GM12872 (cell line): ENCODE results near the gene BTBD16.

Experiments
- CTCF ChIP-seq: IDR thresholded peaks from 3 replicates; pipeline ENCODE4 v1.5.1; 2011; ENCODE audit warnings: low read depth, mild to moderate bottlenecking, low read length, moderate library complexity; ENCODE audit not compliant: insufficient read depth

BTBD16 gene

GRCh38 chr10:122342293-122343134 is 71.4 kb downstream of the BTBD16 start:
- TF ChIP-seq CTCF, result peak; percentile 65

- TF ChIP-seq CTCF, result no peak
Observed at GRCh38 chr10:122343135-122343800, 72.2 kb downstream of the BTBD16 start.

GRCh38 chr10:122343936-122344335 is 72.8 kb downstream of the BTBD16 start:
- no peak for TF ChIP-seq CTCF

- no peak for TF ChIP-seq CTCF
Observed at GRCh38 chr10:122344741-122345258, 73.7 kb downstream of the BTBD16 start.

- no peak for TF ChIP-seq CTCF
Observed at GRCh38 chr10:122346326-122346950, 75.3 kb downstream of the BTBD16 start.

GRCh38 chr10:122347170-122347841 is 76.2 kb downstream of the BTBD16 start:
- TF ChIP-seq CTCF, result no peak

GRCh38 chr10:122348512-122348911 is 77.4 kb downstream of the BTBD16 start:
- no peak for TF ChIP-seq CTCF
